Astrocyte (in vitro differentiated cells and primary cell): ENCODE measurements around the gene ZHX3.

Source experiments
- CTCF ChIP-seq: IDR thresholded peaks from 2 replicates; pipeline ENCODE4 v1.5.1; 2011; ENCODE audit warnings: low read depth, mild to moderate bottlenecking, inconsistent platforms, low read length, moderate library complexity; ENCODE audit not compliant: insufficient read depth
- EZH2 ChIP-seq: IDR thresholded peaks from 2 replicates; pipeline ENCODE4 v1.6.1; 2012; ENCODE audit warnings: mild to moderate bottlenecking, low read length, inconsistent platforms; ENCODE audit not compliant: insufficient read depth

- TF ChIP-seq CTCF (no peak), EZH2 (no peak)
These were observed 149.9 kb downstream of the ZHX3 start for GRCh38 chr20:41167481-41168253.
